HG03457 (cell line): ENCODE measurements around the gene TEAD1.

Experiments used
- ATAC-seq: cut with Tn5 transposase; IDR thresholded peaks from one replicate; pipeline ENCODE4 v1.9.1; 2021; ENCODE audit warnings: moderate number of reproducible peaks; ENCODE audit not compliant: unreplicated experiment

TEAD1 gene

DNA sequence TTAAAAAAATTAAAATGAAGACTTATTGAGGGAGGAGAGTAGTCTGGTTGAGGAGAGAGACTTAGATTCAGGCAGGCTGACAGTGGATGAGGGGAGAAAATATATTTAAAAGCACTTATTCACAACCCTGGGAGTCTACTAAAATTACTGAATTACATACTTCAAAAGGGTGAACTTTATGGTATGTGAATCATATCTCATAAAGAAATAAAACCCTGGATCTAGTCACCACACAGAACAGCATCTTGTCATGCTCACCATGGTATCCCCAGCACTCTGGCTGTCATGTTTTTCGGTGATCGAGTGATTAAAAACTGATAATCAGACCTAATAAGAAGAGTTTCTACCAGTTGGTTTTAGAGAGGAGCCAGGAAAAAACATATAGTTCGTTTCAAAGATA, 11.0 kb downstream of the TEAD1 start:
- ATAC-seq: no peak

DNA sequence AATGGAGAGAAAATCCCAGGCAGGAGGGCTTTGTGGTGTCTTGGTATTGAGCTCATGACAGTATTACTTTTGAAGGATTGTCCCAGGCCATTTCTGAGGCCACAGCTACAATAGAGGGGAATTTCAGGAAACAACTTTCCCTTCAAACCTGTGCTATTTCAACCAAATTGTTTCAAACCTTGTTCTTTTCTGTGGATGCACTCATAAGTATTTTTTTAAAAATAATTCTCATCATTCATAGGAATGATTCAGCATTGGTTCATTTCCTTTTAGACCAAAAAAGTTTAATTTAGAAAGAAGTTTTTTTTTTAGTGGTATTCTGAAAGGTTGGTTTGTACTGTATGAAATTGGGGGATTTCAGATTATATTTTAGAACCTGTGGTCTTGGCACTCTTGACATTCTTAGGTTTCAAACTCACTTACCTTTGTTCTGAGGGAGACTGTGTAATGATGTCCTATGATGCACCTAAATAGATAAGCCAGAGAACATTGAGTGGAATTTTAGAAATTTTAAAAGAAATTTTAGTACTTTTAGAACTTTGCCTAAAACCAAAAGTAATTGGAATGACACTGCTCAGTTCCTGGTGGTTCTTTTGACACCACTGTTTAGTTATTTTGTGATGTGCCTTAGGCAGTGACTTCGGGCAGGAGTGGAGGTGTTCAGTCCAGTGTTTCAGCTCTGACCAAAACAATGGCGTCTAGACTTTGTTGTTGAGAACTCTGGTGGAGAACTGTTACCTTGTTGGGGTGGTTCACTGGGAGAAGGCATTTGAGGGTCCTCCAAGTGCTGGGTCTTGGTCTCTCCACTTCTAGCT, 12.2 kb downstream of the TEAD1 start:
- ATAC-seq: no peak

DNA sequence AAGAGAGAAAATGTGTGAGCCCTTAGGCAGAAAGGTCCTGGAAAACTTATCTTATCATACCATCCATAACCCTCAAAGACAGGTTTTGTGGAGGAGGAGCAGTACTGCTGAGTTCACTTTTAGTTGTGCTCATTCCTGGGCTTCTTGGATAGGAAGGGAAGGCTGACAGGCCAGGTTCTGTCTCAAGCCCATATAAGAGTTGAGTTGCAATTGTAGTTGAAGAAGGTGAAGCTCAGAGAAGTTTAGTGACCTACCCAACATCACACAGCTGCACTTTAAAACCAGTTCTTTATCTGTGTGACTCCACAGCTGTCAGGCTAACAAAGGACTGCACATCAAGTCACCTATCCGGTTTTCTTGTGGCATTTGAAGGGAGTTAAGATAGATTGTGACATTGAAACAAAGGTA, 13.0 kb downstream of the TEAD1 start:
- ATAC-seq: no peak

DNA sequence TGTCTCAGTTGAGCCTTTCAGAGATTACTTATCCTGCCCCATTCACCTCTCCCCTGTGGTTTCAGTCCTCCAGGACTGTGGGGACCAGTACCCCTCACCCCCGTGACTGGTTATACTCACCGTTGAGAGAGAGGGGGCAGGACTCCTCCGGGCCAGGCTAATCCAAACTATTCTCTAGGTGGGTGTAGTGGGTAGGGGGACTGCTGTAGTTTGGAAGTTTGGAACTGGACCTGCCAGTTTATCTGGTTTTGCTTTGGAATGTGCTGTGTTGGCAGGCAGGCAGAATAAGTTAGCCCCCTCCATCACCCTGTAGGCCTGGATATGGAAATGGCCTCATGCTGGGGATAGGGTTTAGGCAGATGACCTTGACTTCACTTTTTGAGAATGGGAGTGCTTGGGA, 13.5 kb downstream of the TEAD1 start:
- no peak for ATAC-seq

DNA sequence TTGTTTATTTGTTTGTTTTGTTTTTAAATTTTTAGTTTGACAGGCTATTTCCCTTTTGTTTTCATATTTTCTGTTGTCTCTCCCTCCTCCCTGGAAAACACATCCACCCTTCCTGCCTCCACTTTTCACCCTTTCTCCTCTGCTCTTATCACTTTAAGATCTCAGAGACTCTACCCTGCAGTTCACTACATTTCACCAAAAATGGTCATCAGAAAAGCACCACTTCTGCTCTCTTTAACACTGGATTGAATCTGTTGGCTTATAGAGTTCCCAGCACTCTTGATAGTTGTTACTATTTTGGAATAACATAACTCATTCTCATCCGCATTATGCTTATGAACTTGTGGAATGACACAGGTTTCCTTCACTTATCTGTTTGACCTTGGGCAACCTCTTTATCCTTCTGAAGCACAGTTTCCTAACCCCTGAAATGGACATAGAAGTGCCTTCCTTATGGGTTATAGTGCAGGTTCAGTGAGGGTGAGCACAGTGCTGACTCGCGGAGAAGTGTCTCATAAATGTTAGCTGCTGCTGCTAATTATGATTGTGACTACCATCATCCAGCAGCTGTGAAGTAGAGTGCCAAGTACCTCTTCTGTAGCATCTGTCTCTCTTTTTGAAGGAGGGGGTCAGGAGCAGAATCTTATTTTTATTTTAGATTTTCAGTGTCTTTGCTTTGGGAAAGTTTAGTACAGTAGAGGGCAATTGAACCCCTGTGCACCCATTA, 15.0 kb downstream of the TEAD1 start:
- ATAC-seq: no peak

DNA sequence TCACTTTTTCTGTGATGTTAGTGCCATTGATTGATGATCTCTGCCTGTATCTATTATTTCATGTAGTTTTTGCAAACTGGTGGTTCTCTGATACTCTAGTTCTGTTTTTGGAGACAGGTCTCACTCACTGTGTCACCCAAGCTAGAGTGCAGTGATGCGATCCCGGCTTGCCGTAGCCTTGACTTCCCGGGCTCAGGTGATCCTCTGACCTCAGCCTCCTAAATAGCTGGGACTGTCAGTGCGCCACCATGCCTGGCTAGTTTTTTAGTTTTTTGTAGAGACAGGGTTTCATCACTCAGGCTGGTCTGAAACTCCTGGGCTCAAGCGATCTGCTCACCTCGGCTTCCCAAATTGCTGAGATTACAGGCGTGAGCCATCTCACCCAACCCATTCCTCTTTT, 16.4 kb downstream of the TEAD1 start:
- no peak for ATAC-seq

GRCh38 chr11:12691473-12691872, 17.3 kb downstream of the TEAD1 start:
- ATAC-seq: no peak

DNA sequence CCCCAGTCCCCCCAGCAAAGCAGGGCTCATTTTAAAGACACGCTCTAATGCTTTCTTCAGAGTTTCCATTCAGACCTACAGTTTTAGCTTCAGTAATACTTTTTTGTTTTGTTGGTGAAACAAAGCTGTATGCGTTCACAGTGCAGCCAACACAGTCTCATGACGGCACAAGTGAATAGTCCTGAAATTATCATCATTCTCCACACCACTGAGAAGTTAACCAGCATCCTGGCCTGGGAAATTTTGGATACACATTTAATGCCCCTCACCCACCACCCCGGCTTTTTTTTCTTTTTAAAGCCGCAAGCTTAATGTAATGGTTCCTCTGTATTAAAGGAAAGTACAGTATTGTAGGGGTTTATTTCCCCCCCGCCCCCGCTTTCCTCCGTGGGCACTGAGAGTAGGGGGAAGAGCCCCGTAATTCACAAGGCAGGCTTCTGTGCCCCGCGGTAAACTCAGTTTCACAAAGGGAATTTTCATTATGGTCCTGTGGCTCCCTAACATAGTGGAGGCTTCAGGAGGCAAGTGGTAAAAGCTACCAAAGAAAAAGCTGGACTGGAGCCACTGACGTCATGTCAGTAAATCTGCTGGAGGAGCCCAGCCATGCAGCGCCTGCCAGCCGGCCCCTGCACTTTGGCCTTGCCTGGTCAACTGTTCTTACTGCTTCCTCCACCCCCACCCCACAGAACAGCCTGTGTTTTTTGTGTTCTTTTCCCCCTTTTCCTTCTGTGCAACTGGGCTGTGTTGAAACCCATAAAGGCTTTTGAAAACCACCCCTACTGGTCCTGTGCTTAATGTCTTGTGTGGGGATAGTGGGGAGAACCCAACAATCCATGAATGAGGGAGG, 18.2 kb downstream of the TEAD1 start:
- no peak for ATAC-seq

GRCh38 chr11:12693094-12693478, 18.9 kb downstream of the TEAD1 start:
- ATAC-seq: no peak

- no peak for ATAC-seq
These were observed 19.4 kb downstream of the TEAD1 start for GRCh38 chr11:12693479-12694182.

GRCh38 chr11:12694183-12694531, 19.9 kb downstream of the TEAD1 start:
- ATAC-seq: no peak

DNA sequence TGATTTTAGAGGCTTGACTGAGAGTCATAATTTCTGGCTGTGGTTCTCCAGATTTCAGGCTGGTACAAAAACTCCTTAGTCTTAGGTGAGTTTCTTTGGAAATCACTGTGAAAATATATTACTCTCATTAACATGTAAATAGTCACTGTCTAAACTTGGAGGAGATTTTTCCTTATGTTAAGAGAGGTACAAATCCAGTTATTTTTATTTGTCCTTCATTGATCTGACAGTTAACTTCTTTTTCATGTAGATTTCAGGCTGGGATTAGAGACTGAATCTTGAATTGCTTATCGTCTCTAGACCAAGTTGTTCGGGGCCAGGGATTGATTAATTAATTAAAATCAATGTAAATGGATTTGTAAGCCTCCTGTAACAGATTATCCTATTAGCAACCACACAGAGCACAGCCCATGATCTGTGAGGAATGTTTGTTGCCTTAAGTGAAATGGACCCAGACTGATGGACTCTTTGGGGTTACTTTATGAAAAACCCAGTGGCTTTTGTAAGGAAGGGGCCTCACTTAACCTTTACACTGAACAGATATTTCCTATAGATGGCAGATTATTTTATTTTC, 21.1 kb downstream of the TEAD1 start:
- ATAC-seq: no peak

GRCh38 chr11:12695873-12696272, 21.7 kb downstream of the TEAD1 start:
- no peak for ATAC-seq

- ATAC-seq: no peak
These were observed 22.8 kb downstream of the TEAD1 start for GRCh38 chr11:12696911-12697581.

DNA sequence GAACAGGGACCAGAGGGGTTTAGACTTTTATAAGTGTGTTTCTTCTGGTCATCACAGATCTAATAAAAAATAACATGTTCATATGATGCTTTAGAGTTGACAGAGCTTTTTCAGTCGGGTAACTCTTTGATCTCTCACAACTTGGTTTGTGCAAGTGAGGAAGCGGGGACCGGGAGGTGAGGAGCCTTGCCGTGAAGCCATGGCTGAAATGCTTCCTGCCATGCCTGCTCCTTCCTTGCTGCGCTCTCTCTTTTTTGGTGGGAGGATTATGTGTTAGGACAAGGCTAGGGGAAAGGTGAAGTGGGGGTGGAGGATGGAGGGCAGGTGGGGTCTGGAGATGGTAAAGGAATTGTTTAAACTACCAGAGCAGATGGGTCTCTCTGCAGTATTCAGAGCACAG, 23.8 kb downstream of the TEAD1 start:
- no peak for ATAC-seq

DNA sequence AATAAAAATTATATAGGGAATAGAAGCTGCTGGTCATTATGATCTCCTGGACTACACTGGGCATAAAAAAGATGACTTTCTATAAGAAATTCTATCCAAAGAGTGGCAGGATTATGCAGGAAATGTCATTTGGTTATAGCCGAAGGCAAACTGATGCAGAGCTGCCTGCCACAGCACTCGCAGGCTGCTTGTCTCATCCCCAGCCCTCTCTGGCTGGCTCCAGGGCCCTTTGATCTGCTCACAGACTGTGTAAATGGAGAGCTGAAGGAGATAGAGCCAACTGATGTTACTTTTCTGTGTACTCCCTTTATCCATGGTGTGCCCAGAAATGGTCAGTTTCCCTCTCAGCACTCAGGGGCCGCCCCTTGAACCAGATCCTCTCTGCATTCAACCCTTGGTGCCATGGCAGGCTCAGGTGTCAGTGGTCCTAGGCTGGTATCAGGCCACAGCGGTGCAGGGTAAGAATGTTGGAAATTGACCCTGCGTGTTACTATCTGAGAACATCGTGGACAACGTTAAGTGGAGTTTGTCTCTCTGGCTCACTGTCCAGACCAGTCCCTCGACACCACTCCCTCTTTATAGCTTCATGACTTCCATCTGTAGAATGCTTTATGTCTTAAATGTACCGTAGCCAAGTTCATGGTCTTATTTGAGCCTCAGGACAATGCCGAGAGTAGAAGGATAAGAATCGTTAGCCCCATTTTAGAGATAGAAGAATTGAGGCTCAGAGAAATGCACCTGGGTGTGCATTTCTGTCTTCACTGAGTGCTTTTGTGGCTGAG, 27.8 kb downstream of the TEAD1 start:
- no peak for ATAC-seq

DNA sequence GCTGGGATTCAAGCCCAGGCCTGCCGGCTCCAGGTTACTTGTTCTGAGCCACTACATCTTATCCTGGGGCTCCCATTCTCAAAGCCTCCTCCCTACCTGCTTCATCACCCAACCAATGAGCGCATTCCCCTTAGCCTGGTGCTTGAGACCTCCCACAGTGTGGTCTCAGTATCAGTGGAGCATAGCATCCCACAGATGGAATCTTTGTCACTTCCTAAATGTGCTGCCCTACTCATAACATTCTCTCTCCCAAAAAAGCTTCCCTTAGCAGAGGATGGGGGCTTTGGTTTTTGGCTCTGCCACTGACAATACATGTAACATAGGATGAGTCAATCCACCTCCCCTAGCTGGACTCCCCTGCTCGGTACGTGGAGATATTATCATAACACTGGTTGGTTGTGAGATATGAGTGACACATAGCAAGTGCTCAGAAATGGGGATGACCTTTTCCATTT, 28.8 kb downstream of the TEAD1 start:
- no peak for ATAC-seq

- ATAC-seq: no peak
These were observed 29.8 kb downstream of the TEAD1 start for GRCh38 chr11:12704049-12704448.

- ATAC-seq: no peak
These were observed 31.7 kb downstream of the TEAD1 start for GRCh38 chr11:12705874-12706273.
